K562 (cell line): ENCODE measurements around the gene RPS6KA4. TPM values are rescaled to one million over a fixed set of nuclear protein-coding genes. Genes with fewer than 3 reads are reported as not detected.

ENCODE experiments used
- ARID1B ChIP-seq: fragments of 450-650 bp; IDR thresholded peaks from 2 replicates; pipeline ENCODE4 v1.6.1; 2016; ENCODE audit warnings: antibody characterized with exemption, mild to moderate bottlenecking, inconsistent platforms
- BACH1 ChIP-seq: fragments of 200-800 bp; sonication (Bioruptor generic); IDR thresholded peaks from 2 replicates; pipeline ENCODE4 v1.6.1; 2016; ENCODE audit warnings: missing genetic modification characterization, missing compliant biosample characterization
- CBX2 ChIP-seq: fragments of 200-600 bp; sonication (generic); IDR thresholded peaks from one replicate; pipeline ENCODE4 v1.6.1; 2012; ENCODE audit warnings: mild to moderate bottlenecking, low read length, inconsistent platforms; ENCODE audit not compliant: insufficient read depth, poor library complexity, severe bottlenecking
- COPS2 ChIP-seq: fragments of 450-650 bp; conservative IDR thresholded peaks from 2 replicates; pipeline ENCODE4 v1.6.1; 2016; ENCODE audit warnings: mild to moderate bottlenecking, moderate library complexity
- GABPB2 ChIP-seq: fragments of 250-450 bp; sonication (Bioruptor Pico); conservative IDR thresholded peaks from 2 replicates; pipeline ENCODE4 v1.5.1; 2021; ENCODE audit warnings: mild to moderate bottlenecking
- HDAC1 ChIP-seq, 2 experiments: fragments of 450-650 bp; IDR thresholded peaks; 2 replicates each; pipeline ENCODE4 v1.6.1; 2016 to 2017; ENCODE audit warnings: inconsistent platforms in 1 of 2, mild to moderate bottlenecking in 1 of 2, moderate library complexity in 1 of 2
- HNRNPLL ChIP-seq: fragments of 200-400 bp; formaldehyde crosslinking; IDR thresholded peaks from 2 replicates; pipeline ENCODE4 v1.6.1; 2017; ENCODE audit warnings: low read length, low read depth, mild to moderate bottlenecking; ENCODE audit not compliant: poor library complexity, severe bottlenecking
- KLF16 ChIP-seq: IDR thresholded peaks from 2 replicates; pipeline ENCODE4 v1.6.1; 2016; ENCODE audit warnings: antibody characterized with exemption
- NFE2L1 ChIP-seq: fragments of 450-650 bp; IDR thresholded peaks from 2 replicates; pipeline ENCODE4 v1.6.1; 2016; ENCODE audit warnings: missing genetic modification characterization, low read depth, mild to moderate bottlenecking, missing compliant biosample characterization, moderate library complexity, borderline replicate concordance
- NFXL1 ChIP-seq: fragments of 450-650 bp; formaldehyde crosslinking; IDR thresholded peaks from 2 replicates; pipeline ENCODE4 v1.4.0; 2021; ENCODE audit warnings: mild to moderate bottlenecking
- PHB2 ChIP-seq: fragments of 450-650 bp; IDR thresholded peaks from 2 replicates; pipeline ENCODE4 v1.6.1; 2017; ENCODE audit warnings: low read depth
- PRDM10 ChIP-seq: fragments of 450-650 bp; IDR thresholded peaks from 2 replicates; pipeline ENCODE4 v1.6.1; 2018; ENCODE audit not compliant: partially characterized antibody
- RBM22 ChIP-seq: fragments of 200-400 bp; formaldehyde crosslinking; IDR thresholded peaks from 2 replicates; pipeline ENCODE4 v1.6.1; 2018; ENCODE audit warnings: low read length, low read depth; ENCODE audit not compliant: poor library complexity, severe bottlenecking
- SREBF1 ChIP-seq: fragments of 150-350 bp; IDR thresholded peaks from 2 replicates; pipeline ENCODE4 v1.6.1; 2014; ENCODE audit warnings: antibody characterized with exemption, low read depth, low read length, borderline replicate concordance
- SUPT5H ChIP-seq: fragments of 450-650 bp; IDR thresholded peaks from 2 replicates; pipeline ENCODE4 v1.6.1; 2016
- ZBED1 ChIP-seq: IDR thresholded peaks from 2 replicates; pipeline ENCODE4 v1.6.1; 2014
- ZBTB34 ChIP-seq: fragments of 250-450 bp; sonication (Bioruptor Pico); IDR thresholded peaks from 2 replicates; pipeline ENCODE4 v1.8.0; 2021; ENCODE audit warnings: mild to moderate bottlenecking, moderate library complexity
- ZNF436 ChIP-seq: fragments of 250-450, 450-650 bp; sonication (Bioruptor Pico); formaldehyde crosslinking; IDR thresholded peaks from 2 replicates; pipeline ENCODE4 v1.7.0; 2020; ENCODE audit warnings: mild to moderate bottlenecking
- polyA plus RNA-seq, 8 experiments: library from polyadenylated mRNA; depleted of rRNA in 4 of 8; stranded (reverse) in 5 of 8; unstranded in 3 of 8; fragments of >200 nt; fragmentation: Nextera tagmentation in 2 of 8; fragmentation: Illumina TruSeq in 1 of 8; extraction: Ambion mirVana in 2 of 8; extraction: Trizol in 1 of 8; gene quantifications; 2 replicates each; pipeline versions ENCODE4 v1.2.1 to v1.2.3, GENCODE V29; 2011 to 2014; ENCODE audit warnings: inconsistent platforms in 1 of 8, missing spikeins in 1 of 8
- total RNA-seq, 7 experiments: library from RNA; depleted of rRNA in 6 of 7; stranded (reverse); fragments of >200 nt in 6 of 7; fragmentation: Illumina TruSeq in 2 of 7; extraction: Trizol in 2 of 7; gene quantifications; 2 replicates each; pipeline versions ENCODE4 v1.2.1 to v1.2.3, GENCODE V29; 2011 to 2021; ENCODE audit warnings: low replicate concordance in 1 of 7
- TF ChIP-seq, protein P1 (sequence below): fragments of 200-400 bp; formaldehyde crosslinking; IDR thresholded peaks from 2 replicates; pipeline ENCODE4 v1.6.1; 2017; ENCODE audit warnings: mild to moderate bottlenecking, low read depth, low read length, moderate library complexity
- TF ChIP-seq, protein P2 (sequence below): IDR thresholded peaks from 2 replicates; pipeline ENCODE4 v1.6.1; 2016; ENCODE audit warnings: missing genetic modification characterization, missing compliant biosample characterization

Gene RPS6KA4
- total and polyA plus RNA-seq, 9 of the 15 experiments (the other 6 are each of a cell fraction or from before 2014, with no cell fraction given), result 0.15 to 23.8 (median 9.8) TPM

- TF ChIP-seq ZBTB34, result no peak
- TF ChIP-seq GABPB2 (CRISPR knock-in tag), result no peak
- TF ChIP-seq PRDM10, result no peak
- no peak for TF ChIP-seq CBX2
- no peak for TF ChIP-seq RBM22
- TF ChIP-seq SREBF1, result no peak
- TF ChIP-seq ZNF436, result no peak
- TF ChIP-seq SUPT5H, result peak; percentile 50; the same call in 1 of the 2 replicates
- TF ChIP-seq, protein P1, sequence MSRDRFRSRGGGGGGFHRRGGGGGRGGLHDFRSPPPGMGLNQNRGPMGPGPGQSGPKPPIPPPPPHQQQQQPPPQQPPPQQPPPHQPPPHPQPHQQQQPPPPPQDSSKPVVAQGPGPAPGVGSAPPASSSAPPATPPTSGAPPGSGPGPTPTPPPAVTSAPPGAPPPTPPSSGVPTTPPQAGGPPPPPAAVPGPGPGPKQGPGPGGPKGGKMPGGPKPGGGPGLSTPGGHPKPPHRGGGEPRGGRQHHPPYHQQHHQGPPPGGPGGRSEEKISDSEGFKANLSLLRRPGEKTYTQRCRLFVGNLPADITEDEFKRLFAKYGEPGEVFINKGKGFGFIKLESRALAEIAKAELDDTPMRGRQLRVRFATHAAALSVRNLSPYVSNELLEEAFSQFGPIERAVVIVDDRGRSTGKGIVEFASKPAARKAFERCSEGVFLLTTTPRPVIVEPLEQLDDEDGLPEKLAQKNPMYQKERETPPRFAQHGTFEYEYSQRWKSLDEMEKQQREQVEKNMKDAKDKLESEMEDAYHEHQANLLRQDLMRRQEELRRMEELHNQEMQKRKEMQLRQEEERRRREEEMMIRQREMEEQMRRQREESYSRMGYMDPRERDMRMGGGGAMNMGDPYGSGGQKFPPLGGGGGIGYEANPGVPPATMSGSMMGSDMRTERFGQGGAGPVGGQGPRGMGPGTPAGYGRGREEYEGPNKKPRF, result no peak
- no peak for TF ChIP-seq PHB2
- TF ChIP-seq, protein P2, sequence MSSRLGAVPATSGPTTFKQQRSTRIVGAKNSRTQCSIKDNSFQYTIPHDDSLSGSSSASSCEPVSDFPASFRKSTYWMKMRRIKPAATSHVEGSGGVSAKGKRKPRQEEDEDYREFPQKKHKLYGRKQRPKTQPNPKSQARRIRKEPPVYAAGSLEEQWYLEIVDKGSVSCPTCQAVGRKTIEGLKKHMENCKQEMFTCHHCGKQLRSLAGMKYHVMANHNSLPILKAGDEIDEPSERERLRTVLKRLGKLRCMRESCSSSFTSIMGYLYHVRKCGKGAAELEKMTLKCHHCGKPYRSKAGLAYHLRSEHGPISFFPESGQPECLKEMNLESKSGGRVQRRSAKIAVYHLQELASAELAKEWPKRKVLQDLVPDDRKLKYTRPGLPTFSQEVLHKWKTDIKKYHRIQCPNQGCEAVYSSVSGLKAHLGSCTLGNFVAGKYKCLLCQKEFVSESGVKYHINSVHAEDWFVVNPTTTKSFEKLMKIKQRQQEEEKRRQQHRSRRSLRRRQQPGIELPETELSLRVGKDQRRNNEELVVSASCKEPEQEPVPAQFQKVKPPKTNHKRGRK (tag), result no peak
- no peak for TF ChIP-seq NFE2L1 (tag)
- TF ChIP-seq ARID1B, result 0 out of 2 replicates have a peak, but pooled peaks have one; percentile 15
- no peak for TF ChIP-seq COPS2
- TF ChIP-seq NFXL1 (CRISPR knock-in tag), result no peak
- TF ChIP-seq HDAC1 (IDR thresholded peaks at IDR 0.05), result no peak
- no peak for TF ChIP-seq ZBED1
- no peak for TF ChIP-seq KLF16
- TF ChIP-seq HNRNPLL, result no peak
- no peak for TF ChIP-seq BACH1 (tag)
Observed at GRCh38 chr11:64358907-64359711, at the start of gene RPS6KA4 (continued).
